Large intestine (tissue), 3 donors: ENCODE results near the gene MYO19. TPM values are rescaled to one million over a fixed set of nuclear protein-coding genes. Genes with fewer than 3 reads are reported as not detected.
"Not testable (repeated sequence)": the region's sequence is repeated elsewhere in the genome, so short reads cannot be mapped to it uniquely, and the experiment has no call there.

Experiments
- DNase-seq, 2 donors: peaks; one replicate each; pipeline versions ENCODE4 v3.0.0 to v3.0.0-alpha.2; 2013
- H3K27ac ChIP-seq: one replicate; pipeline ENCODE4 v1.5.1; 2013; ENCODE audit warnings: low read length
- H3K27me3 ChIP-seq: 2 replicates; pipeline ENCODE4 v1.6.1; 2013; ENCODE audit warnings: low read length; ENCODE audit not compliant: control insufficient read depth, insufficient read depth
- H3K36me3 ChIP-seq: 2 replicates; pipeline ENCODE4 v1.6.1; 2013; ENCODE audit warnings: low read length; ENCODE audit not compliant: control insufficient read depth, insufficient read depth
- H3K4me1 ChIP-seq: one replicate; pipeline ENCODE4 v1.6.1; 2013; ENCODE audit warnings: low read length; ENCODE audit not compliant: control insufficient read depth, insufficient read depth
- H3K4me3 ChIP-seq: one replicate; pipeline ENCODE4 v1.5.1; 2013; ENCODE audit warnings: low read length
- H3K9me3 ChIP-seq: one replicate; pipeline ENCODE4 v1.6.1; 2013; ENCODE audit warnings: mild to moderate bottlenecking, low read depth, low read length, moderate library complexity; ENCODE audit not compliant: control insufficient read depth
- WGBS: methylation state at CpG from one replicate; pipeline ENCODE4 v1.1.5; 2013; ENCODE audit warnings: low lambda C conversion rate; ENCODE audit not compliant: insufficient coverage; 5-methylcytosine and 5-hydroxymethylcytosine counted together
- polyA plus RNA-seq: library from polyadenylated mRNA; unstranded; fragments of 120-200 nt; gene quantifications from one replicate; pipeline ENCODE4 v1.2.1, GENCODE V29; 2013

The MYO19 gene
- polyA plus RNA-seq, 1 donor = 60.0 TPM

DNA sequence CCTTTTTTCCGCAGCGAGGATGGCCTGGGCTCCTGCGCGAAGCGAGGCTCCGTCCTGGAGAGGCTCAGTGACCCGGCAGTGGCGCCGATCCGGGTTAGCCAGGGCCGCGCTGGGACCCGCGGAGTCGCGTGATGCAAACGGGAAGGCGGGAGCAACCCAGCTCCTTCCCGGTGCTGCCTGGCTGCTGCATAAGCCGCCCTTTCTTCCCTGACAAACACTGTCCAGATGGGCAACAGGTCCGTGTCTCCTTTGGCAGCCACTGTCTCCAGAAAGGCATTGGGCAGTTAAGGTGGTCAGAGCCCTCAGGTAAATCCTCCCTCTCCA lies 69.9 kb downstream of the MYO19 start:
- Histone ChIP-seq H3K4me1 (no peaks in the 10 kb centered on the region), H3K27ac (no peak overlapping the region), H3K27me3 (peaks cover 51% of the 10 kb centered on the region), H3K36me3 (no peaks in the 10 kb centered on the region), H3K9me3 (no peaks in the 10 kb centered on the region), H3K4me3 (no peak overlapping the region)
- DNase-seq = no peak
- WGBS = no CpG with 5 or more reads among the region's 21 CpGs

GRCh38 chr17:36463916-36464764 lies 70.5 kb downstream of the MYO19 start:
- Histone ChIP-seq H3K27me3 (peaks cover 45% of the 10 kb centered on the region), H3K4me3 (no peak overlapping the region), H3K9me3 (no peaks in the 10 kb centered on the region), H3K27ac (no peak overlapping the region), H3K4me1 (no peaks in the 10 kb centered on the region), H3K36me3 (no peaks in the 10 kb centered on the region)
- peak; percentile 70 to 82 for DNase-seq
- no CpG with 5 or more reads among the region's 54 CpGs for WGBS

DNA sequence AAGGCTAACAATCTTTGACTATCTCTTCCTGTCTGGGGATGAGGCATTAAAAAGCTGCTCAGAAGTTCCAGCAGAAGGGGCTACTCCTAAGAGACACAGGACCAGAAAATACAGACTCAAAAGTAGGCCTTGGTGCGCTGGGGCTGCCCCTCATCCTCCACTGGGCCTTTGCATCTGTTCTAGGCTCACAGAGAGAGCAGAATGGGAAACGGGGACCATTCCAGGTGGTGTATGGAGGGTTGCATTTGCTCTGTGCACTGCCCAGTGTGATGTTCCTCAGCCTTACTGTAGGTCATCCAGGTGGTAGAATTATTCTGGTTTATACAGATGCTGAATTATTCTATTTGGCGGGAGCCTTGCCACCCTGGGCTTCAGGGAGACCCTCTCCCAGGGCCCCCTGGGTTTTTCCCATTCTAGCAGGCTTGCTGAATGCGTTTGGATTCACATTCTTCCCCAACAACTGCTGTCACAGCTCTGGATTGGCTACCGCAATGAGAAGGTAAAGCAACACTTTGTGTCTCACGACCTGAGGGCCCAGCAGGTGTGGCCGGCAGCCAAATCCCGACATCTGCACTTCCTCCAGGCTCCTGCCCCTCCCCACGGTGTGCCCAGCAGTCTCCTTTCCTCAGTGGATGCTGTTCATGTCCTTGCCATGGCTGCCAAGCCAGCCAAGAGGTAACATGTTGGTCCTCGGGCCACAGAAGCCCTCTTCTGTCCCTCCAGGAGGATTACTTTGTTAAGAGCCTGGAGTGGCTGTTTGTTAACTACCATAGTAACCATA lies 73.1 kb downstream of the MYO19 start:
- no peaks in the 10 kb centered on the region for H3K4me1 ChIP-seq
- H3K9me3 ChIP-seq = no peaks in the 10 kb centered on the region
- no peak overlapping the region for H3K4me3 ChIP-seq
- DNase-seq = no peak
- 80% methylated on average over 1 of the region's 10 CpGs for WGBS
- no peaks in the 10 kb centered on the region for H3K36me3 ChIP-seq
- H3K27me3 ChIP-seq = peaks cover 34% of the 10 kb centered on the region
- no peak overlapping the region for H3K27ac ChIP-seq

DNA sequence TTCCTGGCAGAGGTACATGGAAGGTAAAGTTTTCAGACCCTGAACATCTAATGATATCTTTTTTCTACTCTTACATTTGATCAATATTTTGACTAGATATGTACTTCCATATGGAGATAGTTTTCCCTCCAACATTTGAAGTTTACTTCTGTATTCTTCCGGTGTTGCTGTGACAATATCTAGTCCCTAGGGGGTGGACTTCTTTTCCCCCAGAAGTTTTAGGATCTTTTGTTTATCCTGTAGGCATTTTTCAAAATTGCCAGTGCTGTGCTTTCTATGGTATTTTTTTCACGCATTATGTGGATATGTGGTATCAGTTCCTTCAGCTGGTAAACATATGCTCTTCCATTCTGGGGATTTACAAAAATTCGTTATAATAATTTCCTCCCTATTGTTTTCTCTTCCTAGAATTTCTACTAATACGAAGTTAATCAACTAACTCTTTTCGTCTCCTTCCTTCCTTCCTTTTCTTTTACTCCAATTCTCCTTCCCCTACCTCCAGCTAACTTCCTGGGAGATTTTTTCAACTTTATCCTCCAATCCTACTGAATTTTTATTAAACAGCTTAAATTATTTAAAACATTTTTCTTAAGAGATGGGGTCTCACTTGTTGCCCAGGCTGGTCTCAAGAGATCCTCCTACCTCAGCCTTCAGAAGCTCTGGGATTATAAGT lies 74.3 kb downstream of the MYO19 start:
- H3K36me3 ChIP-seq = no peaks in the 10 kb centered on the region
- H3K9me3 ChIP-seq = no peaks in the 10 kb centered on the region
- no peak overlapping the region for H3K27ac ChIP-seq
- H3K27me3 ChIP-seq = peaks cover 28% of the 10 kb centered on the region
- no peaks in the 10 kb centered on the region for H3K4me1 ChIP-seq
- no peak overlapping the region for H3K4me3 ChIP-seq
- DNase-seq = no peak
- 87% methylated on average over 5 of the region's 5 CpGs for WGBS

GRCh38 chr17:36459601-36460000 lies 75.1 kb downstream of the MYO19 start:
- Histone ChIP-seq H3K27ac (no peak overlapping the region), H3K9me3 (no peaks in the 10 kb centered on the region), H3K36me3 (no peaks in the 10 kb centered on the region), H3K27me3 (peaks cover 20% of the 10 kb centered on the region), H3K4me1 (no peaks in the 10 kb centered on the region), H3K4me3 (no peak overlapping the region)
- no peak for DNase-seq
- no CpG with 5 or more reads among the region's 7 CpGs for WGBS

DNA sequence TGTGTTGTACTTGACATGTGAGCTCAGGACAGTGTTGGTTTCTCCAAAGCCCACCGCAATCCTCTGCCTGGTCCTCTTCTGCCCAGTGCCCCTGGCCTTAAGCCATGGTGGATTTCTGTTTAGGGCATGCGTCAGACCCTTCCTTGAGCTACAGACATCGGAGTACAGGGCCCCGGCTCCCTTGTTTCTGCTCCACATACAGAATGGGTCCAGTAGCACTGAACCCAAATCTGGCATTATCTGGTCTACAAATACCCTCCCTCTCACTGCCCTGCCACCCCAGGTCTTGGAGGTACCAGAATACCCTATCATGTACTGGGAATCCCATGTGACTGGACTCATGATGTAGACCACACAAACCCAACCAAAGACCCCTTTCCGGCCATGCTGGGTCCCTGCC lies 75.6 kb downstream of the MYO19 start:
- peaks cover 16% of the 10 kb centered on the region for H3K27me3 ChIP-seq
- no peak overlapping the region for H3K4me3 ChIP-seq
- WGBS = no CpG with 5 or more reads among the region's 5 CpGs
- H3K9me3 ChIP-seq = no peaks in the 10 kb centered on the region
- H3K36me3 ChIP-seq = no peaks in the 10 kb centered on the region
- no peaks in the 10 kb centered on the region for H3K4me1 ChIP-seq
- no peak for DNase-seq
- no peak overlapping the region for H3K27ac ChIP-seq

GRCh38 chr17:36457701-36458100 lies 77.0 kb downstream of the MYO19 start:
- WGBS = no CpG with 5 or more reads among the region's 9 CpGs
- not testable (repeated sequence) for H3K4me3 ChIP-seq, H3K9me3 ChIP-seq

GRCh38 chr17:36452888-36453287 lies 81.8 kb downstream of the MYO19 start:
- H3K27me3 ChIP-seq, DNase-seq, H3K27ac ChIP-seq, H3K4me1 ChIP-seq, H3K9me3 ChIP-seq, H3K36me3 ChIP-seq, H3K4me3 ChIP-seq: not testable (repeated sequence)
- no CpG with 5 or more reads among the region's 9 CpGs for WGBS

More at GRCh38 chr17:36457701-36458100, 77.0 kb downstream of the MYO19 start:
- not testable (repeated sequence) for H3K27me3 ChIP-seq, H3K27ac ChIP-seq, H3K4me1 ChIP-seq, H3K36me3 ChIP-seq, DNase-seq

DNA sequence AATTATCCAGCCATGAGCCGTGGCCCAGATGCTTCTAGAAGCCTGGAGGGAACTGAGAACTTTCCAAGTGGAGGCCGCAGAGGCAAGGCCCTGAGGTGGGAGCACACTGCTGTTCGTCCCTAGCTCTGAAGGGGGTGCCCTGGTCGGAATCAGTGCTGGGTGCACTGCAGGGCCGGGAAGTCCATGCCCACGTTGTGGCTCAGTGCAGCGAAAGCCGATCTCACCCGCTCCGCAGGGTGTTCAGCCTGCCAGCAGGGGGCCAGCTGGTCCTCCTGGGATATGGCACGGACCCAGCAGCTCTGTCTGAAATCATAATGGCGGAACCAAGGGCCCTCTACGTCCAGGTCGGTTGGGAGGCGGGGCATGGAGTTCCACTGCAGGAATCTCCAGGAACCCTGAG lies 84.7 kb downstream of the MYO19 start:
- not testable (repeated sequence) for H3K27ac ChIP-seq, H3K4me3 ChIP-seq, H3K36me3 ChIP-seq, H3K9me3 ChIP-seq, H3K27me3 ChIP-seq, DNase-seq, H3K4me1 ChIP-seq
- no CpG with 5 or more reads among the region's 15 CpGs for WGBS
